Tibial nerve (tissue), 4 donors: ENCODE data around the gene KRT86. TPM values are rescaled to one million over a fixed set of nuclear protein-coding genes. Genes with fewer than 3 reads are reported as not detected.
"Not testable (repeated sequence)": the region's sequence is repeated elsewhere in the genome, so short reads cannot be mapped to it uniquely, and the experiment has no call there.

ENCODE experiments used
- DNase-seq, 2 donors: peaks; one replicate each; pipeline ENCODE4 v3.0.0-alpha.2; 2019; ENCODE audit warnings: low spot score in 2 of 2
- H3K27ac ChIP-seq, 4 donors: fragments of 200-600 bp; sonication (generic) in 3 of 4; one replicate each; pipeline ENCODE4 v1.5.1; 2017 to 2019; ENCODE audit warnings: mild to moderate bottlenecking in 1 of 4
- H3K27me3 ChIP-seq, 2 donors: fragments of 200-600 bp; sonication (generic) in 1 of 2; one replicate each; pipeline versions ENCODE4 v1.5.1 to v1.6.0; 2017 to 2019
- H3K36me3 ChIP-seq, 3 donors: fragments of 200-600 bp; sonication (generic); one replicate each; pipeline ENCODE4 v1.5.1; 2018 to 2019
- H3K4me1 ChIP-seq, 4 donors: fragments of 200-600 bp; sonication (generic) in 3 of 4; one replicate each; pipeline ENCODE4 v1.5.1; 2017 to 2019
- H3K4me3 ChIP-seq, 4 donors: fragments of 200-600 bp; sonication (generic) in 3 of 4; one replicate each; pipeline ENCODE4 v1.5.1; 2017 to 2019; ENCODE audit warnings: mild to moderate bottlenecking in 1 of 4, moderate library complexity in 1 of 4
- H3K9me3 ChIP-seq, 4 donors: fragments of 200-600 bp; sonication (generic) in 3 of 4; one replicate each; pipeline ENCODE4 v1.5.1; 2017 to 2019
- CTCF ChIP-seq, 5 experiments: fragments of 200-600 bp in 3 of 5; fragments of 450-650 bp in 2 of 5; sonication (generic) in 3 of 5; IDR thresholded peaks; one replicate each; pipeline ENCODE4 v1.5.1; 2016 to 2019; ENCODE audit warnings: antibody characterized with exemption in 5 of 5, mild to moderate bottlenecking in 3 of 5, moderate library complexity in 2 of 5
- EP300 ChIP-seq, 2 donors: sonication (generic); formaldehyde crosslinking; IDR thresholded peaks; one replicate each; pipeline ENCODE4 v1.6.1; 2017; ENCODE audit warnings: antibody characterized with exemption in 2 of 2, mild to moderate bottlenecking in 1 of 2
- POLR2A ChIP-seq, 2 donors: fragments of 450-650 bp; IDR thresholded peaks; one replicate each; pipeline ENCODE4 v1.6.1; 2017; ENCODE audit warnings: antibody characterized with exemption in 2 of 2, mild to moderate bottlenecking in 2 of 2, moderate library complexity in 2 of 2
- WGBS, 2 donors: methylation state at CpG; one replicate each; pipeline ENCODE4 v1.1.5; 2018; 5-methylcytosine and 5-hydroxymethylcytosine counted together
- total RNA-seq, 4 donors: library from RNA; depleted of rRNA; stranded (reverse); fragments of >200 nt; gene quantifications; one replicate each; pipeline ENCODE4 v1.1.0, GENCODE V29; 2016

Gene KRT86
- total RNA-seq, 4 donors from 2014 or later: not detected

GRCh38 chr12:52238916-52239646 is 35.4 kb upstream of the KRT86 start:
- H3K27me3 ChIP-seq: peaks cover 0 to 4% of the 10 kb centered on the region in 2 donors
- DNase-seq: no peak
- H3K27ac ChIP-seq: no peak overlapping the region
- peaks cover 0 to 11% (median 9%) of the 10 kb centered on the region in 4 donors for H3K4me1 ChIP-seq
- no peak for TF ChIP-seq EP300 (IDR thresholded peaks at IDR 0.05)
- WGBS, 2 donors: 84% methylated on average over 7 of the region's 7 CpGs
- H3K9me3 ChIP-seq: no peaks in the 10 kb centered on the region
- H3K4me3 ChIP-seq: no peak overlapping the region
- H3K36me3 ChIP-seq: no peaks in the 10 kb centered on the region

GRCh38 chr12:52239767-52240166 is 34.7 kb upstream of the KRT86 start:
- TF ChIP-seq CTCF (IDR thresholded peaks at IDR 0.05) (no peak), EP300 (IDR thresholded peaks at IDR 0.05) (no peak), POLR2A (IDR thresholded peaks at IDR 0.05) (no peak)
- H3K36me3 ChIP-seq: no peaks in the 10 kb centered on the region
- DNase-seq: no peak
- no peak overlapping the region for H3K4me3 ChIP-seq
- no peaks in the 10 kb centered on the region for H3K27me3 ChIP-seq
- 68 to 74% methylated on average over 2 of the region's 2 CpGs for WGBS, 2 donors
- H3K4me1 ChIP-seq: peaks cover 0 to 18% (median 13%) of the 10 kb centered on the region in 4 donors
- no peak overlapping the region for H3K27ac ChIP-seq
- no peaks in the 10 kb centered on the region for H3K9me3 ChIP-seq

GRCh38 chr12:52240247-52240646 is 34.2 kb upstream of the KRT86 start:
- not testable (repeated sequence) for H3K27ac ChIP-seq, H3K4me3 ChIP-seq, DNase-seq, H3K9me3 ChIP-seq, H3K27me3 ChIP-seq, H3K36me3 ChIP-seq
- 90 to 91% methylated on average over 6 of the region's 6 CpGs for WGBS, 2 donors
- H3K4me1 ChIP-seq: peaks cover 0 to 20% (median 13%) of the 10 kb centered on the region in 4 donors

- H3K36me3 ChIP-seq: no peaks in the 10 kb centered on the region
- H3K9me3 ChIP-seq: no peaks in the 10 kb centered on the region
- WGBS, 2 donors: 74 to 79% methylated on average over 4 to 11 of the region's 11 CpGs
- no peak overlapping the region for H3K27ac ChIP-seq
- H3K4me1 ChIP-seq: peaks cover 0 to 20% (median 13%) of the 10 kb centered on the region in 4 donors
- H3K27me3 ChIP-seq: no peaks in the 10 kb centered on the region
- no peak for DNase-seq
- no peak for TF ChIP-seq POLR2A (IDR thresholded peaks at IDR 0.05)
- TF ChIP-seq EP300 (IDR thresholded peaks at IDR 0.05): no peak
- TF ChIP-seq CTCF (IDR thresholded peaks at IDR 0.05): no peak
- H3K4me3 ChIP-seq: no peak overlapping the region
These were observed 33.1 kb upstream of the KRT86 start for GRCh38 chr12:52241205-52241842.

- WGBS, 2 donors: 92 to 93% methylated on average over 10 to 11 of the region's 11 CpGs
- H3K9me3 ChIP-seq: no peaks in the 10 kb centered on the region
- H3K4me1 ChIP-seq: peaks cover 0 to 20% (median 13%) of the 10 kb centered on the region in 4 donors
- no peak overlapping the region for H3K4me3 ChIP-seq
- no peak overlapping the region for H3K27ac ChIP-seq
- TF ChIP-seq POLR2A (IDR thresholded peaks at IDR 0.05): no peak
- TF ChIP-seq EP300 (IDR thresholded peaks at IDR 0.05): no peak
- TF ChIP-seq CTCF (IDR thresholded peaks at IDR 0.05): no peak
- H3K36me3 ChIP-seq: no peaks in the 10 kb centered on the region
- H3K27me3 ChIP-seq: no peaks in the 10 kb centered on the region
- DNase-seq: no peak
These were observed 31.8 kb upstream of the KRT86 start for GRCh38 chr12:52242442-52243258.
